GM19468 (cell line): ENCODE results near the gene BMP2K.

ENCODE experiments used
- ATAC-seq: cut with Tn5 transposase; IDR thresholded peaks from one replicate; pipeline ENCODE4 v1.9.1; 2021; ENCODE audit warnings: mild to moderate bottlenecking, moderate library complexity, moderate number of reproducible peaks; ENCODE audit not compliant: unreplicated experiment; ENCODE audit errors: extremely low read depth

The BMP2K gene

DNA sequence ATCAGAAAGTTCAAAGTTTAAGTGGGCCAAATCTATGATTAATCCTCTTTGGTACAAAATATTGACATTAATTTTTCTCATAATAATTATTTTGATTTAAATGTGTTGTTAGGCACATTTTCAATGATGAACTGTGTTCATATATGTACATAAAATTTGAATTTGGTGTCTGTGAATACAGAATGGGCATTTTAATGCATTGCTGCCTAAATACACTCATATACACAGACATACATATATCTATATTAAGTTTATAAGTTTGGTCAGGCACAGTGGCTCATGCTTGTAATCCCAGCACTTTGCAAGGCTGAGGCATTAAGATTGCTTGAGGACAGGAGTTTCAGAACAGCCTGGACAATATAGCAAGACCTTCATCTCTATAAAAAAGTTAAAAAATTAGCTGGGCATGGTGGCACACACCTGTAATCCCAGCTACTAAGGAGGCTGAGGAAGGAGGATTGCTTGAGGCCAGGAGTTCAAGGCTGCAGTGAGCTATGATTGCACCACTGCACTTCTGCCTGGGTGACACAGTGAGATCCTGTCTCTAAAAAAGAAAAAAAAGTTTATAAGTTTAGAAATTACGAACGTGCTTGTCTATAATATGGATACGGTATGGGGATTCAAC is 12.3 kb upstream of the BMP2K start:
- no peak for ATAC-seq

- no peak for ATAC-seq
Observed at GRCh38 chr4:78764498-78764961, 11.6 kb upstream of the BMP2K start.

GRCh38 chr4:78765432-78766006 is 10.6 kb upstream of the BMP2K start:
- no peak for ATAC-seq

DNA sequence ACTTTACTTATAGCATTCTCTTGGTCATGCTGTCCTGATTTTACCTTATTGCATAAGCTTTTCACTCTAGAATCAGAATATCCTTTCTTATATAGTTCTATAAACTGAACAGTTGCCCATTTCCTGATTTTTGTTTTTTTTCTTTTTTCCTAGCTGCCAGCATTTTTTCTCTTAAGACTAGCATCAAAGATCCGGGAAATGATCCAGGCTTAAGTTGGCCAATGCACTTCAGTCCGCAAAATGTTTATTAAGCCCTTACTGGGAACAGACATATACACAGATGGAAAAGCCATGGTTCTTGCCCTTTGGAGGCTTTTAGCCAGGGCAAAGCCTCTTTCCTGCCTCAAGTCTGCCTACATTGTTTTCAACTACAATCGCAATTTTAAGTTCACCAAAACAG is 10.1 kb upstream of the BMP2K start:
- ATAC-seq: no peak

DNA sequence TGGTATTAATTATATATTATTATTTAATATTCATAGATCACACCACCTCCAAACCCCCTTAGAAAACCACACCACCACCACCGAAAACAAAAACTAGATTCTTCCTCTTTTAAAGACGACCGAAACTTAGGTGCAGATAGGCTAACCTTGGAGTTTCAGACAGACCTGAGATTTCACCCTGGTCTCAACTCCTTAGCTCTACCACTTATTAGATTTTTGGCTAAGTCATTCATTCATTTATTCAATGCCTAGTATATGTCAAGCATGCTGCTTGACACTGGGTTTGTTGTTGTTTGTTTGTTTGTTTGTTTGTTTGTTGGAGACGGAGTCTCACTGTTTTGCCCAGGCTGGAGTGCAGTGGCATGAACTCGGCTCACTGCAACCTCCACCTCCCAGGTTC is 9.5 kb upstream of the BMP2K start:
- ATAC-seq: peak; percentile 92

- ATAC-seq: no peak
Observed at GRCh38 chr4:78767350-78767749, 8.8 kb upstream of the BMP2K start.

GRCh38 chr4:78768452-78769180 is 7.5 kb upstream of the BMP2K start:
- no peak for ATAC-seq

DNA sequence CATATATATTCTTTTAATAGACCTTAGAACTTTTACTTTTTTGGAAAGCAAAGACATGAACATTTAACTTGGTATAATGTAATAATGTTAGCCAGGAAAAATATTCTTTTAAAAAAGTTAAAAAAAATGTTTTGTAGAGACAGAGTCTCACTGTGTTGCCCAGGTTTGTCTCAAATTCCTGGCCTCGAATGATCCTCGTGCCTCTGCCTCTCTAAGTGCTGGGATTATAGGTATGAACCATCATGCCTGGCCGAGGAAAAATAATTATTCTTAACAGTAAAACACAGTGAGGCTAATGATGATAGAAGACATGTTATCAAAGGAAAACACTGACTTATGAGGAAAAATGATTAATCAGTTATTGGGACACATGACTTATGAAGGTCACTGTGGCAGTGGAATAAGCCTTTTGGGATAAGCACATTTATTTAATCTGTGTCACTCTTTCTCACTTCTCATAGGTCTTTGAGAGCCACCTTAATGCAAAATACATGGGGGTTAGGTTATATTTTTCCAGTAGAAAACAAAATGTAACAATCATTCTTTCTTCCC is 6.0 kb upstream of the BMP2K start:
- no peak for ATAC-seq

GRCh38 chr4:78772526-78773091 is 3.5 kb upstream of the BMP2K start:
- ATAC-seq: no peak

- no peak for ATAC-seq
Observed at GRCh38 chr4:78774417-78774816, 1.7 kb upstream of the BMP2K start.

- ATAC-seq: peak; percentile 43
Observed at GRCh38 chr4:78775303-78776078, 659 bp upstream of the BMP2K start.

GRCh38 chr4:78776729-78777575 is 802 bp downstream of the BMP2K start:
- no peak for ATAC-seq

- no peak for ATAC-seq
Observed at GRCh38 chr4:78777576-78777940, 1.4 kb downstream of the BMP2K start.

- no peak for ATAC-seq
Observed at GRCh38 chr4:78778530-78778929, 2.4 kb downstream of the BMP2K start.

GRCh38 chr4:78779280-78779679 is 3.1 kb downstream of the BMP2K start:
- ATAC-seq: no peak

GRCh38 chr4:78780093-78780492 is 3.9 kb downstream of the BMP2K start:
- ATAC-seq: no peak

DNA sequence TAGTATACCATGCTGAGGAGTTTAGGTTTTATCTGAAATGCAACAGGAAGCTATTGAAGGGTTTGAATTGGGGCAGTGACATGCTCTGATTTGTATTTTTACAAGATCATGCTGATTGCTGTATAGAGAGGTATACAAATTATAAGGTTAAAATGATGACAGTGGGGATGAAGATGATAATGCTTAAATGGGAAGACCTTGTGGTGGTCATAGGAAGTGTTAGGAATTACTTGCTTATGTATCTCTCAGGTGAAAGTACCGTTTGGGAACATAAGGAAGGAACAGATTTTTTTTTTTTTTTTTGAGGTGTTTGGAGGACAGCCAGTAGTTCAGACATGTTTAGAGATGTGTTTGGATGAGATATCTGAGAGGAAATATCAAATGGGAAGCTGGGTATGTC is 5.0 kb downstream of the BMP2K start:
- ATAC-seq: no peak

GRCh38 chr4:78781924-78782323 is 5.8 kb downstream of the BMP2K start:
- no peak for ATAC-seq

- no peak for ATAC-seq
Observed at GRCh38 chr4:78784236-78784865, 8.2 kb downstream of the BMP2K start.
